ENCODE results near the gene IDH3A.

The IDH3A gene

DNA sequence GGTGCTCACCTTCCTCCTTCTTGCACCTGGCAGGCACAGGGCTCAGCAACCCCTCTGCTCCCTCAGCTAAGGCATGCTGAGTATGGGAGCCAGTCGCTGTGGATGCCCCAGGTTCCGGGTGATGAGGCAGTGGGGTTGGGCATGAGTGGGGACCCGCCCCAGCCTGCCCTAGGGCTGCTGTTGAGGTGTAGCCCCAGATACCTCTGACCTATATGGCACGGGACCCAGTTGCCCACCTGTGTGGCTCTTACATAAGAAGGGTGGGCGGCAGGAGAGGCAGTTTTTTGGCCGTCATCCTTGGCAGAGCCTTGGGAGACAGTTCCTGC, 64.2 kb downstream of the IDH3A start:
- peak overlapping the region; percentile 14; the same call in 1 of the 2 replicates for H3K27ac ChIP-seq
- TF ChIP-seq ZFX (IDR thresholded peaks at IDR 0.05), result no peak
- TF ChIP-seq CTCF (conservative IDR thresholded peaks at IDR 0.05), result no peak

DNA sequence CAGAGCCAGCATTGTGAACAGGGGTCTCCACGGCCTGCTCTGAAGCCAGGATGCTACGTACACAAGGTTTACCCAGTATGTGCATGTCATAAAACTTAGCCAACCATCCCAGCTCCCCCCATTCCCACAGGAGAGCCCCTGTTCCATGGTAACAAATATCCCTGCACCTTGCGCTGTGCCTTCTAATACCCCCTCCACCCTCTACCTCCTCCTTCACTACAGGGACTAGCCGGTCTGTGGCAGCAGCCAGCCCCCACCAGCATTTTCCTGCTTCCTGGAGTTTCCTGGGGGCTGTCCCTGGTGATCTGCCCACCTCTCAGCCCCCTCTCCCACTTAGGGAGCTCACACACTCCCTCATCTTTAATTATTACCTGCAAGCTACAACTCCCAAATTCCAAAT, 64.8 kb downstream of the IDH3A start:
- H3K27ac ChIP-seq, result no peak overlapping the region; the same call in 1 of the 2 replicates
- no peak for TF ChIP-seq CTCF (conservative IDR thresholded peaks at IDR 0.05)
- TF ChIP-seq ZFX (IDR thresholded peaks at IDR 0.05), result no peak

DNA sequence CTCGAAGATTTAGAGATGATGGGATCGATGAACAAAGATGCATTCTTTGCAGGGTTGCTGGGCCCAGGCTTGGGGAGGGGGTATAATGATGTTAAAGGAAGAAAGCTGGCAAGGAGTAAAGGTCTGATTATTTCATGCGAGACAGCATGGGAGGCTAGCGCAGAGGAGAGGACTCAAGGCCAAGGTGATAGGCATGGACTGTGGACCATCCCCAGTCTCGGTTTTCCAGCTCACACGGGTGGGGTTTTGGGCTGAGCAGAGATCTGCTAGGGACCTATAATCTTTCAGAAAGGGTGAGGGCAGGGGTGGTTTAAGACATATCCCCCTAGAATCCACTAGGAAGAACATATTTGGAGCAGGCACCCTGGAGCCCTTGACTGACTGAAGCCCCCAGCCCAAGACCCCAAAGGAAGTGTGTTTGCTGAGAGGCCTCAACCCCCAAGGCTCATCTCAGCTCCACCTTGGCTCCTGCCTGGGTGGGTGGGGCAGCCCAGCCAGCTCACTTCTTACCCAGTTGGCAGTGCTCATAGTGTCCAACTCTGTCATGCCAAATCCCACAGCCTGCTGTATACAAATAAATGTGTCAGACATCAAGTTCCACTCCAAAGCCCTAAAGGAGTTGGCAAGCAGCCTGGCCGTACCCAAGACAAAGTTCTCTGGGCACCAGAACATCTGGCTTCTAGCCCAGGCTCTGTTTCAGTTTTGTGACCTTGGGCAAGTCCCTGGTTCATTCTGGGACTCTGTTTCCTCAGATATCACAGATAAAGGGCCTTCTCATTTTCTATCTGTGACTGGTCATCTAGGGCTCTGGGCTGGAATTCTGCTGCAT, 67.3 kb downstream of the IDH3A start:
- H3K27ac ChIP-seq, result peak overlapping the region; percentile 82
- TF ChIP-seq CTCF (conservative IDR thresholded peaks at IDR 0.05) (no peak), ZFX (IDR thresholded peaks at IDR 0.05) (no peak)

GRCh38 chr15:78220713-78221112, 71.6 kb downstream of the IDH3A start:
- no peak for TF ChIP-seq CTCF (conservative IDR thresholded peaks at IDR 0.05)
- no peak for TF ChIP-seq ZFX (IDR thresholded peaks at IDR 0.05)
- H3K27ac ChIP-seq, result no peak overlapping the region
